Measurements from ENCODE around the gene PRSS33. TPM values are rescaled to one million over a fixed set of nuclear protein-coding genes. Genes with fewer than 3 reads are reported as not detected.

PRSS33 gene
- total RNA-seq, 1 experiment from 2014 or later = 0.07 TPM

DNA sequence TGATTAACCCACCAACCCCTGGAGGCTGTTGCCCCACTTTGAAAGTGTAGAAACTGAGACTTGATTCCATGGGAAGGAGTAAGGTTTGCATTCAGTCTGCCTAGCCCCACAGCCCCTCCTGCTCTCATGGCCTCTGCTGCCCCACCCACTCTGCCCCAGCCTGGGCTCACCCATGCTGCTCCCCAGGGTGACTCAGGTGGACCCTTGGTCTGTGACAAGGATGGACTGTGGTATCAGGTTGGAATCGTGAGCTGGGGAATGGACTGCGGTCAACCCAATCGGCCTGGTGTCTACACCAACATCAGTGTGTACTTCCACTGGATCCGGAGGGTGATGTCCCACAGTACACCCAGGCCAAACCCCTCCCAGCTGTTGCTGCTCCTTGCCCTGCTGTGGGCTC lies 17.4 kb upstream of the PRSS33 start:
- in situ Hi-C loops (cut with HindIII; ENCODE audit: low sequenced_read_pairs) = no loop called here
- DNase-seq (ENCODE audit: low spot score) = no peak

DNA sequence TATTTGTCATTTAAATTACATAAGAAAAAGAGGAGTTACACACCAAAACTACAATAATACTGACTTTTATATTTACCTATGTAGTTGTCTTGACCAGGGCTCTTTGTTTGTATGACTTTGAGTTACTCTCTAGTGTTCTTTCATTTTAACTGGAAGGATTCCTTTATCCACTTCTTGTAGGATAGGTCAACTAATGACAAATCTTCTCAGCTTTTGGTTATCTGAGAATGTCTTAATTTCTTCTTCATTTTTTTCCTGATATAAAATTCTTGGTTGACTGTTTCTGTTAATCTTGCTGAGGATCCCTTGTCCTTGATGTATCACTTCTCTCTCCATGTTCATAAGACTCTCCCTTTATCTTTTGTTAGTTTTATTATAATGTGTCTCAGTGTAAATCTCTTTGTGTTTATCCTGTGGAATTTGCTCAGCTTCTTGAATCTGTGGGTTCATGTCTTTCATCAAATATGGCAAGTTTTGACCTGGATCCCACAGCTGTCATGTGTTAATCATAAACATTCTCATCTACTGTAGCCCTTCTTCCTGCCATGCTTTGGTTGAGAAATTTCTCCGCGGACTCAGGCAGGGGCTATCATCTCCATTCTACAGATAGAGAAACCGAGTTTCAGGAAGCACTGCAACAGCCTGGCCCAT lies 16.3 kb upstream of the PRSS33 start:
- in situ Hi-C loops (cut with HindIII; ENCODE audit: low sequenced_read_pairs) = no loop called here
- no peak for DNase-seq (ENCODE audit: low spot score)

- no peak for DNase-seq (ENCODE audit: low spot score)
Measured at GRCh38 chr16:2799859-2800226, 12.5 kb upstream of the PRSS33 start.

DNA sequence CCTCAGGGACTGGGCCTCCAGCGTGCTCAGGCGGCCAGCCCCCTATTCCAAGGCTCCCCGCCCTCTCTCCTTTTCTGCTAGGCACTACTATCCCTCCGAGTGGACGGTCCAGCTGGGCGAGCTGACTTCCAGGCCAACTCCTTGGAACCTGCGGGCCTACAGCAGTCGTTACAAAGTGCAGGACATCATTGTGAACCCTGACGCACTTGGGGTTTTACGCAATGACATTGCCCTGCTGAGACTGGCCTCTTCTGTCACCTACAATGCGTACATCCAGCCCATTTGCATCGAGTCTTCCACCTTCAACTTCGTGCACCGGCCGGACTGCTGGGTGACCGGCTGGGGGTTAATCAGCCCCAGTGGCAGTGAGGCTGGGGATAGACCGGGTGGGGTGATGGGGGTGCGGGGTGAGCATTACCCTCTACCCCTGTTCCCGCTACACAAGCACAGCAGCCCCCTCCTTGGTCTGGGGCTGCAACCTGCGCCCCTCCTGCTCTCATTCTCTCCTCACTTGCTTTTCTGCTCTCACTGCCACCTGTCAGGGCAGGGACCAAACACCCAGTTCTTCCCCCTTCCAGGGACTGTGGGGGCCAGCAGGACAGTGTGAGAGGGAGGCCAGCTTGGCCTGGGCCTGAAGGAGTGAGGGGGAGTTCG lies 12.0 kb upstream of the PRSS33 start:
- DNase-seq (ENCODE audit: low spot score) = no peak

More at GRCh38 chr16:2799859-2800226, 12.5 kb upstream of the PRSS33 start:
- in situ Hi-C loops (cut with HindIII; ENCODE audit: low sequenced_read_pairs) = no loop called here

DNA sequence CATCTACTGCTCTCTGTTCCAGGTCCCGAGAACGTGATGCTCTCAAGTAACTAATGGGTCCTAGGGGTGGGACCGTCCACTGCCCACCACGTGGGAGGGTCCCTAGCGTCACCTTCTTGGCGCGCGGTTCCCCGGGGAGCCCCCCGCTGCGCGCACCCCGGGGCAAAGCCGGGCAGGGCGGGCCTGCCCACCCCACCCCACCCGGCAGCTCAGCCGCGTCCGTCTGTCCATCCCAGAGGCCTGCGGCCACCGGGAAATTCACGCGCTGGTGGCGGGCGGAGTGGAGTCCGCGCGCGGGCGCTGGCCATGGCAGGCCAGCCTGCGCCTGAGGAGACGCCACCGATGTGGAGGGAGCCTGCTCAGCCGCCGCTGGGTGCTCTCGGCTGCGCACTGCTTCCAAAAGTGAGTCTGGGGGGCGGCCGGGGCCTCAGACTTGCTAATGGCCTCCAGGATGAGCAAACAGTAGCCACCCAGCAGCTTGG lies 11.4 kb upstream of the PRSS33 start:
- in situ Hi-C loops (cut with HindIII; ENCODE audit: low sequenced_read_pairs) = no loop called here
- no peak for DNase-seq (ENCODE audit: low spot score)

More for the DNA sequence above, 12.0 kb upstream of the PRSS33 start:
- in situ Hi-C loops (cut with HindIII; ENCODE audit: low sequenced_read_pairs) = no loop called here

GRCh38 chr16:2795395-2796143 lies 8.2 kb upstream of the PRSS33 start:
- in situ Hi-C loops (cut with HindIII; ENCODE audit: low sequenced_read_pairs) = no loop called here
- no peak for DNase-seq (ENCODE audit: low spot score)

DNA sequence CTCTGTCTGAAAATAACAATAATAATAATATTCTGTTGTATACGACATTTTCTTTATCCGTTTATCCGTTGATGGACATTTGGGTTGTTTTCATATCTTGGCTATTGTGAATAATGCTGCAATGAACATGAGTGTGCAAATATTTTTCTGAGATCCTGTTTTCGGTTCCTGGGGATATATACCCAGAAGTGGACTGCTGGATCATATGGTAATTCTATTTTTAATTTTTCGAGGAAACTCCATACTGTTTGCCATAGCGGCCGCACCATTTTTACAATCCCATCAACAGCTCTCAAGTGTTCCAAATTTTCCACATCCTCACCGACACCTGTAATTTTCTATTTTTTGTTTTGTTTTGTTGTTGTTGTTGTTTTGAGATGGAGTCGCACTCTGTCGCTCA lies 5.6 kb upstream of the PRSS33 start:
- in situ Hi-C loops (cut with HindIII; ENCODE audit: low sequenced_read_pairs) = no loop called here
- DNase-seq (ENCODE audit: low spot score) = no peak

DNA sequence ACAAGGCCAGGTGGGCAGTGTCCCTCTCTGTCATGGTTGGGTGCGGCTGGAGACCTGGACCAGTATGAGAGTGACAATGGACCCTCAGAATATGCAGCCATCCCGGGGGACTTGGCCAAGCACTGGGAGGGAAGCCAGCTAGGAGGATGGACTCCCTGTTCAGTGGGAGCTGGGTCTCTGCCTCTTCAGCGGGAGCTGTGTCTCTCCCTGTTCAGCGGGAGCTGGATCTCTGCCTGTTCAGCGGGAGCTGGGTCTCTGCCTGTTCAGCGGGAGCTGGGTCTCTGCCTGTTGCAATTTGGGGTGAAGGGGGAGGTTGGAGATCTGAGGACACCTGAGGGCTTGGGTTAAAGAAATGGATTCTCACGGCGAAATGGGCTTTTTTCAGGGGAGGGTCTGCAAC lies 3.8 kb upstream of the PRSS33 start:
- DNase-seq (ENCODE audit: low spot score) = no peak
- in situ Hi-C loops (cut with HindIII; ENCODE audit: low sequenced_read_pairs) = no loop called here

GRCh38 chr16:2790631-2791030 lies 3.3 kb upstream of the PRSS33 start:
- in situ Hi-C loops (cut with HindIII; ENCODE audit: low sequenced_read_pairs) = no loop called here
- no peak for DNase-seq (ENCODE audit: low spot score)

- DNase-seq (ENCODE audit: low spot score) = no peak
- in situ Hi-C loops (cut with HindIII; ENCODE audit: low sequenced_read_pairs) = no loop called here
Measured at GRCh38 chr16:2787961-2788360, 601 bp upstream of the PRSS33 start.

DNA sequence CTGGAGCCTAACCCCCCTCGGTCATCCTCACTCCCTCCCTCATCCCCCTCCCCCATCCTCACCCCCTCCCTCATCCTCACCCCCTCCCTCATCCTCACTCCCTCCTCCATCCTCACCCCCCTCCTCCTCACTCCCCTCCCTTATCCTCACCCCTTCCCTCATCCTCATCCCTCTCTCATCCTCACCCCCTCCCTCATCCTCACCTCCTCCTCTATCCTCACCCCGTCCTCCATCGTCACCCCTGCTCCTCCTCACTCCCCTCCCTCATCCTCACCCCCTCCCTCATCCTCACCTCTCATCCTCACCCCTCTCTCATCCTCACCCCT lies 571 bp downstream of the PRSS33 start:
- DNase-seq (ENCODE audit: low spot score) = no peak
- in situ Hi-C loops (cut with HindIII; ENCODE audit: low sequenced_read_pairs) = no loop called here

GRCh38 chr16:2786061-2786825 lies 1.1 kb downstream of the PRSS33 start:
- in situ Hi-C loops (cut with HindIII; ENCODE audit: low sequenced_read_pairs) = no loop called here
- no peak for DNase-seq (ENCODE audit: low spot score)

DNA sequence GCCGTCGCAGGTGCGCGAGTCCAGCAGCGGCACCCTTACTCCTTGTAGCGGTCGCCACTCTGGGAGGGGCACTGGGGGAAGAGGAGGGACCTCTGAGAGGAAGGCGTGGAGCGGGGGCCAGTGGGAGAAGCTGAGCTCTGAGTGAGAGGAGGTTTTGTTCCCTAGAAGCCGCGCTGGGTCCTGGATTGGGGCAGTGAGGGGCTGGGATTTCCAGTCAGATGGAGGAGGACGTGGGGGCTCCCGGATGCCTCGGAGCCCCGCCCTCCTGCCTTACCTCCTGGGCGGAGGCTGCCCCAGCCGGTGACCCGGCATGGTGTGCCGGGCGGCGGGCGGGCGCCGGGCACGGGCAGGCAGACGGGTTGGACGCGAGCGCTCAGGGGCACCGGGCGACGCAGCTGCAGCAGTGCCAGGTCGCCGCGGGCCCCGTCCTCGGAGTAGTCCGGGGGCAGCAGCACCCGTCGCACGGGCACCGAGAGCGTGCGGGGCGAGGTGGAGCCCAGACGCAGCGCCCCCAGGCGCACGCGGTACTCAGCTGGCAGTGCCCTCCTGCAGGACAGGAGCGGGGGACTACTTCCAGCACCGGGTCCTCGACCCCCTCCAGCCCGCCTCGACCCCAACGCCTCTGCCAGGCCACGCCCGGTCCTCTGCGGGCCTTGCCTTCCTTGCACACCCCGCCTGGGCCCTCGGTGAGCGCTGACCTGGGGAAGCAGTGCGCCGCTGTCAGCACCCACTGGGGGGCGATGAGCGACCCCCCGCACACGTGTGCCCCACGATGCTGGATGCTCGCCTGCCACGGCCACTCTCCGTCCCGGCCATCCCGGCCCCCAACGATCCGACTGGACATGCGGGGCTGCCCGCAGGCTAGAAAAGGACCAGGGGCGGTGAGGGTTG lies 2.0 kb downstream of the PRSS33 start:
- DNase-seq (ENCODE audit: low spot score) = no peak
- in situ Hi-C loops (cut with HindIII; ENCODE audit: low sequenced_read_pairs) = no loop called here

GRCh38 chr16:2784358-2785100 lies 2.8 kb downstream of the PRSS33 start:
- in situ Hi-C loops (cut with HindIII; ENCODE audit: low sequenced_read_pairs) = no loop called here
- no peak for DNase-seq (ENCODE audit: low spot score)

DNA sequence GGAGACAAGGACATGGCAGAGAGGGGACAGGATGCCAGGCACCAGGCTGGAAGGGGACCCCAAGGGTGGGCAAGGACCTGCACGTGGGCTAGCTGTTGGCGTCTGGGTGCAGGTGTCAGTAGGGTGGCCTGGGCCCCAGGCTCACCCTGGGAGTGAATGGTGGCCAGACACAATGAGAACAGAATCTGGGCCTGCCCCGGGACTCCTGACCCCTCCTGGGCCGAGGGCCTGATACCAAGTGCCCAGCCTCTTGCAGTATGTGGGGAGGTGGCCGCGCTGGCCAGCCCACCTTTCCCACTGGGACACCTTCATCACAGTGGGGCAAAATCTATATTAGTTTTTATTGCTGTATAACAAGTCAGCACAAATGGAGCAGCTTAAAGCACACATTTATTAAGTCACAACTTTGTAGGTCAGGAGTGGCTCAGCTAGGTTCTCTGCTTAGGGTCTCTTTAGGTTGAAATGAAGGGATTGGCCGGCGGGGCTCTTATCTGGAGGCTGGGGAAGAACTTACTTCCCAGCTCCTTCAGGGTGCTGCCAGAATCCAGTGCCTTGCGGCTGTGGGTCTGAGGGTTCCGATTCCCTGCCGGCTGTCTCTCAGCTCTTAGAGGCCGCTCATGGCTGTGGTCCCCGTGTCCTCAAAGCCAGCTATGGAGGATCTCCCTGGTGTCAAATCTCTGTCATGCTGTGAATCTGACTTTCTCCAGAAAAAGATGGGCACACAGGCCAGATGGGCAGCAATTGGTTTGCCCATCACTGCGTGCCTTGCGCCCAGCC lies 3.6 kb downstream of the PRSS33 start:
- in situ Hi-C loops (cut with HindIII; ENCODE audit: low sequenced_read_pairs) = no loop called here
- no peak for DNase-seq (ENCODE audit: low spot score)

DNA sequence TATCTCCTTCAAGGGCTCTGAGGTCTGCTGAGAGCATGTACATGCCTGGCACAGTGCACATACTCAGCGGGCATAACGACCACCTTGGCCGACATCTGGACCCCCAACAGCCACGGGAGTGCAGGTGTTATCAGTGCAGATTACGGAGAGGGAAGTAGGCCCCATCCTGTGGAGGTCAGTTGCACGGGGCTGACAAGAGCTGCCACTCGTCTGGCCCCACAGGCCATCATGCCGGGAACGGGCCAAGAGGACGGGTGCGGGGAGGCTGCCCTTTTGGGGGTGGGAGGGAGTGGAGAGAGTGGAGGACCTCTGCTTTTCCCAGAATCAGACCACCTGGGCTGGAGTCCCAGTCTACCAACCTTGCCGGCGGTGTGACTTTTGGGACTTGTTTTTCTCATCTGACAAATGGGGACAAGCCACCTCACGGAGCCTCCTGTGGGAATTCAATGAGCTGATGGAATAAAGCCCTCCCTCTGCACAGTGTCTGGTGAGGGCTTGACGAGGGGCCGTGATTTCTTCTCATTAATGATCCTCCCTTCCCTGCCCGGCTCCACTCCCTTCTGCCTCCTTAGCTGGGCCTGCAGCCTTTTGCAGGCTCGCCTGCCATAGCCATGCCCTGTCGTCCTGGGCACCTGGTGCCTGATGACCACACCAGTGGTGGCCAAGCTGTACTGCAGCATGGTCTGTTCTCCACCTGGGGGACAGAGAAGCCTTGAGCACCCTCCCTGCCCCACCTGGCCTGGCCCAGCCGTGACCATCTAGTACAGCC lies 4.6 kb downstream of the PRSS33 start:
- in situ Hi-C loops (cut with HindIII; ENCODE audit: low sequenced_read_pairs) = no loop called here
- DNase-seq (ENCODE audit: low spot score) = no peak
